Activated CD4-positive, alpha-beta T cell treated with anti-CD3 and anti-CD28 coated beads for 4 hours (primary cell): ENCODE results near the gene ADAT3.

Experiments used
- DNase-seq, 2 donors: peaks; one replicate each; pipeline ENCODE4 v3.0.0-alpha.2; 2020

Gene ADAT3

DNA sequence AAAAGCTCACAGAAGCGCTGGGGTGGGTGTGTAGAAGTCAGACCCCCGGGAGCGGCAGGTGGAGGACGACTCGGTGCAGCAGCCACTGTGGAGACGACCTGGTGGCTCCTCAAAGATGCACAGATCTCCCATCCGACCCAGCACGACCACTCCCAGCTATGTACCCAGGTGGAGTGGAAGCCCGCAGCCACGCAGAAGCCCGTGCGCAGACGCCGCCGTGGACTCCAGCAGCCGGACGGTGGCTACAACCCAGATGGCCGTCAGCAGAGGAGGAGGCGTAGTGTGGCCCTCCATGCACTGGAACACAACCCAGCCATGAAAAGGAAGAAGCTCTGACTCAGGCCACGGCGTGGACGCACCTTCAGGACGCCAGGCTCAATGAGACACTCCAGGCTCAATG lies 57.5 kb downstream of the ADAT3 start:
- no peak for DNase-seq
